IMR-90 (cell line): Measurements from ENCODE around the gene ERC2. TPM values are rescaled to one million over a fixed set of nuclear protein-coding genes. Genes with fewer than 3 reads are reported as not detected.
A peak's percentile ranks its signal among the peaks of the same experiment; 100 is the strongest.

Source experiments
- ATAC-seq: fragments of 200-7000 bp; cut with Tn5 transposase; 2 replicates; pipeline ENCODE4 v1.9.1; 2020; ENCODE audit warnings: low read depth, mild to moderate bottlenecking, moderate library complexity
- BruUV-seq: library from RNA; stranded (reverse); fragments of 400-500 nt; replicated peaks from 2 replicates; lab custom pipeline; 2021; lab: Mats Ljungman, UMichigan
- CTCF ChIA-PET: fragments of 300-600 bp; formaldehyde crosslinking; extraction: SDS; loops from one replicate; lab custom pipeline; 2021; ENCODE audit warnings: antibody characterized with exemption; lab: Yijun Ruan, JAX
- POLR2A ChIA-PET: fragments of 300-600 bp; sonication (Branson Sonifier 250); formaldehyde crosslinking; loops from one replicate; lab custom pipeline; 2022; ENCODE audit warnings: antibody characterized with exemption; ENCODE audit not compliant: unreplicated experiment; lab: Charles Lee
- DNase-seq: peaks from one replicate; pipeline ENCODE4 v3.0.0; 2013
- H2AFZ ChIP-seq: replicated peaks from 2 replicates; pipeline ENCODE3; 2013; ENCODE audit warnings: low read length, mild to moderate bottlenecking; ENCODE audit not compliant: poor library complexity
- H2AK5ac ChIP-seq: 2 replicates; pipeline ENCODE4 v1.6.1; 2013; ENCODE audit warnings: low read depth, low read length, inconsistent platforms
- H2AK9ac ChIP-seq: replicated peaks from 2 replicates; pipeline ENCODE3; 2013; ENCODE audit warnings: mild to moderate bottlenecking, low read depth, low read length, moderate library complexity; ENCODE audit not compliant: poor library complexity
- H2BK120ac ChIP-seq: 2 replicates; pipeline ENCODE4 v1.6.1; 2013; ENCODE audit warnings: low read depth, low read length, inconsistent platforms
- H2BK15ac ChIP-seq: 3 replicates; pipeline ENCODE4 v1.6.1; 2013; ENCODE audit warnings: low read depth, low read length, inconsistent platforms
- H2BK20ac ChIP-seq: 2 replicates; pipeline ENCODE4 v1.6.1; 2013; ENCODE audit warnings: low read depth, mild to moderate bottlenecking, inconsistent platforms, low read length, moderate library complexity
- H2BK5ac ChIP-seq: 2 replicates; pipeline ENCODE4 v1.6.1; 2013; ENCODE audit warnings: mild to moderate bottlenecking, low read depth, low read length, inconsistent platforms; ENCODE audit not compliant: poor library complexity, severe bottlenecking
- H3K14ac ChIP-seq: replicated peaks from 2 replicates; pipeline ENCODE4 v1.6.1; 2013; ENCODE audit warnings: low read depth, low read length, inconsistent platforms
- H3K18ac ChIP-seq: 2 replicates; pipeline ENCODE4 v1.6.1; 2013; ENCODE audit warnings: low read depth, low read length, control low read depth
- H3K23ac ChIP-seq: 2 replicates; pipeline ENCODE4 v1.6.1; 2013; ENCODE audit warnings: low read depth, low read length, inconsistent platforms
- H3K27ac ChIP-seq: 2 replicates; pipeline ENCODE4 v1.5.1; 2013; ENCODE audit warnings: mild to moderate bottlenecking, control low read depth, low read length; ENCODE audit not compliant: insufficient read depth
- H3K27me3 ChIP-seq: 2 replicates; pipeline ENCODE4 v1.6.1; 2013; ENCODE audit warnings: low read length; ENCODE audit not compliant: control insufficient read depth, insufficient read depth
- H3K36me3 ChIP-seq: 2 replicates; pipeline ENCODE4 v1.6.1; 2013; ENCODE audit warnings: low read length, mixed read lengths; ENCODE audit not compliant: control insufficient read depth, insufficient read depth
- H3K4ac ChIP-seq: 2 replicates; pipeline ENCODE4 v1.6.1; 2013; ENCODE audit warnings: low read depth, low read length, inconsistent platforms
- H3K4me1 ChIP-seq: 2 replicates; pipeline ENCODE4 v1.6.1; 2013; ENCODE audit warnings: low read length, mixed read lengths; ENCODE audit not compliant: control insufficient read depth, insufficient read depth
- H3K4me2 ChIP-seq: 2 replicates; pipeline ENCODE4 v1.6.1; 2013; ENCODE audit warnings: low read depth, mild to moderate bottlenecking, control low read depth, low read length, moderate library complexity
- H3K4me3 ChIP-seq: 2 replicates; pipeline ENCODE4 v1.5.1; 2013; ENCODE audit warnings: low read depth, mild to moderate bottlenecking, control low read depth, low read length, moderate library complexity; ENCODE audit not compliant: insufficient read depth
- H3K56ac ChIP-seq: 2 replicates; pipeline ENCODE4 v1.6.1; 2013; ENCODE audit warnings: low read length, inconsistent platforms; ENCODE audit not compliant: insufficient read depth; ENCODE audit errors: extremely low read depth
- H3K79me1 ChIP-seq, 2 experiments: 2 replicates each; pipeline ENCODE4 v1.6.1; 2013; ENCODE audit warnings: low read length in 2 of 2, inconsistent platforms in 1 of 2, low read depth in 1 of 2
- H3K9ac ChIP-seq: 2 replicates; pipeline ENCODE4 v1.6.1; 2013; ENCODE audit warnings: low read depth, low read length, control low read depth
- H3K9me1 ChIP-seq: 2 replicates; pipeline ENCODE4 v1.6.1; 2013; ENCODE audit warnings: low read length, inconsistent platforms; ENCODE audit not compliant: insufficient read depth
- H3K9me3 ChIP-seq: 2 replicates; pipeline ENCODE4 v1.6.1; 2013; ENCODE audit warnings: low read length; ENCODE audit not compliant: control insufficient read depth, insufficient read depth
- H4K20me1 ChIP-seq: 2 replicates; pipeline ENCODE4 v1.6.1; 2013; ENCODE audit warnings: low read length, inconsistent platforms; ENCODE audit not compliant: insufficient read depth
- H4K5ac ChIP-seq: 2 replicates; pipeline ENCODE4 v1.6.1; 2013; ENCODE audit warnings: mild to moderate bottlenecking, low read depth, low read length, control low read depth
- H4K8ac ChIP-seq, 2 experiments: 2 replicates each; pipeline ENCODE4 v1.6.1; 2013; ENCODE audit warnings: low read depth in 2 of 2, low read length in 2 of 2, control low read depth in 1 of 2, inconsistent platforms in 1 of 2
- H4K91ac ChIP-seq: 2 replicates; pipeline ENCODE4 v1.6.1; 2013; ENCODE audit warnings: low read depth, low read length, inconsistent platforms; ENCODE audit not compliant: insufficient read depth
- BHLHE40 ChIP-seq: fragments of 150-350 bp; IDR thresholded peaks from 2 replicates; pipeline ENCODE4 v1.6.1; 2016; ENCODE audit warnings: mild to moderate bottlenecking, low read depth, low read length
- CEBPB ChIP-seq: IDR thresholded peaks from 2 replicates; pipeline ENCODE4 v1.6.1; 2012; ENCODE audit warnings: low read depth, low read length, improper control_type of control experiment
- CHD1 ChIP-seq: IDR thresholded peaks from 2 replicates; pipeline ENCODE4 v1.6.1; 2012; ENCODE audit warnings: low read depth, low read length, improper control_type of control experiment
- CTCF ChIP-seq: conservative IDR thresholded peaks from 2 replicates; pipeline ENCODE4 v1.5.1; 2012; ENCODE audit warnings: mild to moderate bottlenecking, low read depth, low read length, improper control_type of control experiment
- ELK1 ChIP-seq: fragments of 150-350 bp; IDR thresholded peaks from 2 replicates; pipeline ENCODE4 v1.6.1; 2016; ENCODE audit warnings: low read depth, mild to moderate bottlenecking, low read length, moderate library complexity, borderline replicate concordance
- FOS ChIP-seq: fragments of 150-350 bp; IDR thresholded peaks from 2 replicates; pipeline ENCODE4 v1.6.1; 2016; ENCODE audit warnings: low read depth, low read length
- MAZ ChIP-seq: IDR thresholded peaks from 2 replicates; pipeline ENCODE4 v1.6.1; 2012; ENCODE audit warnings: low read depth, mild to moderate bottlenecking, low read length, improper control_type of control experiment, moderate library complexity, borderline replicate concordance
- MXI1 ChIP-seq: IDR thresholded peaks from 2 replicates; pipeline ENCODE4 v1.6.1; 2012; ENCODE audit warnings: low read depth, mild to moderate bottlenecking, low read length, moderate library complexity, borderline replicate concordance
- NFE2L2 ChIP-seq: fragments of 150-350 bp; IDR thresholded peaks from 2 replicates; pipeline ENCODE4 v1.6.1; 2016; ENCODE audit warnings: low read depth, mild to moderate bottlenecking, low read length
- POLR2A ChIP-seq: IDR thresholded peaks from 2 replicates; pipeline ENCODE4 v1.6.1; 2012; ENCODE audit warnings: mild to moderate bottlenecking, low read depth, low read length
- RAD21 ChIP-seq: IDR thresholded peaks from 2 replicates; pipeline ENCODE4 v1.6.1; 2012; ENCODE audit warnings: low read length, improper control_type of control experiment
- RFX5 ChIP-seq: IDR thresholded peaks from 2 replicates; pipeline ENCODE4 v1.8.0; 2012; ENCODE audit warnings: low read depth, mild to moderate bottlenecking, low read length, moderate library complexity
- SMC3 ChIP-seq: fragments of 150-350 bp; IDR thresholded peaks from 2 replicates; pipeline ENCODE4 v1.6.1; 2016; ENCODE audit warnings: low read depth, mild to moderate bottlenecking, antibody characterized with exemption, low read length, moderate library complexity
- USF2 ChIP-seq: fragments of 150-350 bp; IDR thresholded peaks from 2 replicates; pipeline ENCODE4 v1.6.1; 2017; ENCODE audit warnings: mild to moderate bottlenecking, antibody characterized with exemption, low read length, low read depth
- WGBS, 2 experiments: methylation state at CpG; one replicate each; pipeline versions ENCODE4 v1.1.5 to v1.1.7; 2013; ENCODE audit warnings: missing lambda C conversion rate in 2 of 2; ENCODE audit not compliant: insufficient read length in 1 of 2; ENCODE audit errors: extremely low coverage in 2 of 2; 5-methylcytosine and 5-hydroxymethylcytosine counted together
- dilution Hi-C: fragments of 300-500 bp; cut with HindIII; formaldehyde crosslinking; loops from one replicate; pipeline ENCODE4 v1.14.3; 2018; ENCODE audit warnings: low sequenced_read_pairs; ENCODE audit not compliant: unreplicated experiment
- in situ Hi-C: fragments of 300-500 bp; cut with MboI; formaldehyde crosslinking; loops from 3 replicates; pipeline ENCODE4 v1.14.3; 2019; ENCODE audit warnings: low sequenced_read_pairs, inconsistent platforms, mixed read lengths
- intact Hi-C: fragments of 100-400 bp; cut with micrococcal nuclease; formaldehyde crosslinking; loops from 2 replicates; pipeline ENCODE4 v1.10.0; 2022
- polyA plus RNA-seq, 3 experiments: library from polyadenylated mRNA; depleted of rRNA; stranded (reverse); fragments of >200 nt; gene quantifications; 2 replicates each; pipeline ENCODE4 v1.2.3, GENCODE V29; 2012; ENCODE audit warnings: low replicate concordance in 1 of 3
- total RNA-seq: library from RNA; depleted of rRNA; stranded (reverse); fragments of >200 nt; gene quantifications from 2 replicates; pipeline ENCODE4 v1.2.3, GENCODE V29; 2012

The ERC2 gene
- total and polyA plus RNA-seq, 2 of the 4 experiments (the other 2 are of a cell fraction), result 0.17 to 0.18 TPM

GRCh38 chr3:55686426-55687254, 781.6 kb downstream of the ERC2 start:
- dilution Hi-C loops (no loop called here), intact Hi-C loops (no loop called here)
- no peak for TF ChIP-seq SMC3
- no peak for TF ChIP-seq MXI1
- no peak for TF ChIP-seq CTCF
- no peak for TF ChIP-seq RFX5
- 0 out of 2 replicates have a peak, but pooled peaks have one; percentile 11 for TF ChIP-seq MAZ
- TF ChIP-seq POLR2A, result no peak
- TF ChIP-seq NFE2L2, result peak; percentile 44; the same call in 1 of the 2 replicates
- no peak for TF ChIP-seq RAD21
- TF ChIP-seq CHD1, result no peak
- TF ChIP-seq ELK1, result no peak
- TF ChIP-seq USF2, result no peak
- no peak for TF ChIP-seq BHLHE40
- TF ChIP-seq CEBPB, result no peak
- peak; percentile 70 for TF ChIP-seq FOS

More at GRCh38 chr3:55686426-55687254, 781.6 kb downstream of the ERC2 start:
- peak overlapping the region in 1 of 2 experiments; percentile 60; a peak in 2 of 4 replicates for H4K8ac ChIP-seq
- no peak overlapping the region for H3K9ac ChIP-seq
- H2BK120ac ChIP-seq, result peak overlapping the region; percentile 61
- peak overlapping the region; percentile 18; the same call in 2 of the 3 replicates for H2BK15ac ChIP-seq
- no peaks in the 10 kb centered on the region for H3K79me1 ChIP-seq
- peaks cover 13% of the 10 kb centered on the region for H3K9me1 ChIP-seq
- H2AK5ac ChIP-seq, result 0 out of 2 replicates have a peak overlapping the region, but pooled peaks have one; percentile 25
- H4K20me1 ChIP-seq, result no peaks in the 10 kb centered on the region
- H2AFZ ChIP-seq, result peak overlapping the region; percentile 61
- H2BK20ac ChIP-seq, result peak overlapping the region; percentile 54
- no CpG with 5 or more reads among the region's 11 CpGs for WGBS, 2 experiments
- ATAC-seq, result peak; percentile 86
- peak overlapping the region; percentile 69 for H2BK5ac ChIP-seq
- peak overlapping the region; percentile 49 for H4K91ac ChIP-seq
- H3K9me3 ChIP-seq, result no peaks in the 10 kb centered on the region
- H3K27me3 ChIP-seq, result no peaks in the 10 kb centered on the region
- peak overlapping the region; percentile 10; the same call in 1 of the 2 replicates for H3K18ac ChIP-seq
- no peak overlapping the region for H3K4me3 ChIP-seq
- H3K4ac ChIP-seq, result peak overlapping the region; percentile 66
- POLR2A ChIA-PET, result no interaction called here
- no peaks in the 10 kb centered on the region for H3K36me3 ChIP-seq
- peak; percentile 92 for DNase-seq
- in situ Hi-C loops, result no loop called here
- H3K4me2 ChIP-seq, result peak overlapping the region; percentile 31
- H4K5ac ChIP-seq, result peak overlapping the region; percentile 9; the same call in 1 of the 2 replicates
- peak overlapping the region; percentile 45; the same call in 1 of the 2 replicates for H3K56ac ChIP-seq
- BruUV-seq, result no TSS peak
- peak overlapping the region; percentile 19; the same call in 1 of the 2 replicates for H3K23ac ChIP-seq
- CTCF ChIA-PET, result no interaction called here
- H3K4me1 ChIP-seq, result peaks cover 4% of the 10 kb centered on the region
- peak overlapping the region; percentile 65 for H2AK9ac ChIP-seq
- peak overlapping the region; percentile 21; the same call in 1 of the 2 replicates for H3K27ac ChIP-seq
- peak overlapping the region; percentile 26; the same call in 1 of the 2 replicates for H3K14ac ChIP-seq
